Parathyroid adenoma (tissue), 2 donors: ENCODE results near the gene C3orf52.

Source experiments
- H2AFZ ChIP-seq: fragments of 300-600 bp; sonication (generic); one replicate; pipeline ENCODE4 v1.7.0; 2017; ENCODE audit warnings: antibody characterized with exemption, mild to moderate bottlenecking
- H3K27ac ChIP-seq: fragments of 300-600 bp; sonication (generic); one replicate; pipeline ENCODE4 v1.7.0; 2017
- H3K27me3 ChIP-seq: fragments of 300-600 bp; sonication (generic); one replicate; pipeline ENCODE4 v1.7.0; 2017; ENCODE audit warnings: low read length; ENCODE audit not compliant: control insufficient read depth, insufficient read depth
- H3K36me3 ChIP-seq: fragments of 300-600 bp; sonication (generic); one replicate; pipeline ENCODE4 v1.7.0; 2017; ENCODE audit warnings: low read length; ENCODE audit not compliant: control insufficient read depth, insufficient read depth
- H3K4me1 ChIP-seq: fragments of 300-600 bp; sonication (generic); one replicate; pipeline ENCODE4 v1.7.0; 2017; ENCODE audit warnings: control low read depth
- H3K4me2 ChIP-seq: fragments of 300-600 bp; sonication (generic); one replicate; pipeline ENCODE4 v1.7.0; 2017; ENCODE audit warnings: low read length
- H3K4me3 ChIP-seq: fragments of 300-600 bp; sonication (generic); one replicate; pipeline ENCODE4 v1.7.0; 2017; ENCODE audit warnings: low read depth, low read length
- H3K79me2 ChIP-seq: fragments of 300-600 bp; sonication (generic); one replicate; pipeline ENCODE4 v1.7.0; 2017; ENCODE audit warnings: control low read depth
- H3K9ac ChIP-seq: fragments of 300-600 bp; sonication (generic); one replicate; pipeline ENCODE4 v1.7.0; 2017; ENCODE audit warnings: mild to moderate bottlenecking
- H3K9me3 ChIP-seq: fragments of 300-600 bp; sonication (generic); one replicate; pipeline ENCODE4 v1.7.0; 2017; ENCODE audit warnings: low read length; ENCODE audit not compliant: control insufficient read depth
- TF ChIP-seq, protein P1 (sequence below): fragments of 300-600 bp; sonication (generic); IDR thresholded peaks from one replicate; pipeline ENCODE4 v1.7.0; 2017; ENCODE audit warnings: antibody characterized with exemption, mild to moderate bottlenecking
- donor health status: primary hyperparathyroidism.

The C3orf52 gene

DNA sequence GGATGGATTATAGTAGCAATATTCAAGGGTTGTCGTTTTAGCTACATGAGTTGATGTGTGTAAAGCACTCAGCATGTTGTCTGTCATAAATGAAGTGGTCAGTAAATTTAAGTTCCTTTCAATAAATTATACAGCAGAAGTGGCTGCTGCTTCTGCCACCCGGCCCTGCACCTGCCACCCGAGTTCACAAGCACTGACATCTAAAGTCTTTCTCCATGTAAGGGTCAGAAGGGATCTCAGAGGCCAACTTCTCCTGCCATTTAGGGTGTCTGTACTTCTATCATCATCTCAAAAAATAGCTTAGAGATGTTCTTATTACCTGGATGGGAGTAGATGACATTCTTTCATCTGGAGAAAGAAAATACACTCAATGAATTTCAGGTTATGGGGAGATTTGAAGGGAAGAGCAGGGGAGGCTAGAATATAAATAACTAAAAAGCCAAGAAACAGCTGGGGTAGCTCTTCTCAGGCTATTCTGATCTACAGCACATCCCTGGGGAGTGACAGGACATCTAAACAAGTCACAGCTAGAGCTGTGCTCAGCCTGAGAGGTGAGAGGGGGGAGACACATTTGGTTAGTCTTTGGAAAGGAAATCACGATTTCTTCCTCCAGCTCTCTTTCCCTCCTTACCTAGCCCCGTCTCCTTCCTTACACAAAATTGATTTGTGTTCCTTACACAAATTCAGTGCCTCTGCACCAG is 38.9 kb downstream of the C3orf52 start:
- Histone ChIP-seq H3K9me3 (no peaks in the 10 kb centered on the region), H3K27me3 (no peaks in the 10 kb centered on the region), H3K36me3 (no peaks in the 10 kb centered on the region), H3K9ac (no peak overlapping the region), H3K27ac (no peak overlapping the region), H3K4me1 (no peaks in the 10 kb centered on the region), H3K4me3 (no peak overlapping the region), H2AFZ (no peak overlapping the region), H3K79me2 (no peaks in the 10 kb centered on the region), H3K4me2 (no peak overlapping the region)
- TF ChIP-seq, protein P1, sequence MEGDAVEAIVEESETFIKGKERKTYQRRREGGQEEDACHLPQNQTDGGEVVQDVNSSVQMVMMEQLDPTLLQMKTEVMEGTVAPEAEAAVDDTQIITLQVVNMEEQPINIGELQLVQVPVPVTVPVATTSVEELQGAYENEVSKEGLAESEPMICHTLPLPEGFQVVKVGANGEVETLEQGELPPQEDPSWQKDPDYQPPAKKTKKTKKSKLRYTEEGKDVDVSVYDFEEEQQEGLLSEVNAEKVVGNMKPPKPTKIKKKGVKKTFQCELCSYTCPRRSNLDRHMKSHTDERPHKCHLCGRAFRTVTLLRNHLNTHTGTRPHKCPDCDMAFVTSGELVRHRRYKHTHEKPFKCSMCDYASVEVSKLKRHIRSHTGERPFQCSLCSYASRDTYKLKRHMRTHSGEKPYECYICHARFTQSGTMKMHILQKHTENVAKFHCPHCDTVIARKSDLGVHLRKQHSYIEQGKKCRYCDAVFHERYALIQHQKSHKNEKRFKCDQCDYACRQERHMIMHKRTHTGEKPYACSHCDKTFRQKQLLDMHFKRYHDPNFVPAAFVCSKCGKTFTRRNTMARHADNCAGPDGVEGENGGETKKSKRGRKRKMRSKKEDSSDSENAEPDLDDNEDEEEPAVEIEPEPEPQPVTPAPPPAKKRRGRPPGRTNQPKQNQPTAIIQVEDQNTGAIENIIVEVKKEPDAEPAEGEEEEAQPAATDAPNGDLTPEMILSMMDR = no peak

DNA sequence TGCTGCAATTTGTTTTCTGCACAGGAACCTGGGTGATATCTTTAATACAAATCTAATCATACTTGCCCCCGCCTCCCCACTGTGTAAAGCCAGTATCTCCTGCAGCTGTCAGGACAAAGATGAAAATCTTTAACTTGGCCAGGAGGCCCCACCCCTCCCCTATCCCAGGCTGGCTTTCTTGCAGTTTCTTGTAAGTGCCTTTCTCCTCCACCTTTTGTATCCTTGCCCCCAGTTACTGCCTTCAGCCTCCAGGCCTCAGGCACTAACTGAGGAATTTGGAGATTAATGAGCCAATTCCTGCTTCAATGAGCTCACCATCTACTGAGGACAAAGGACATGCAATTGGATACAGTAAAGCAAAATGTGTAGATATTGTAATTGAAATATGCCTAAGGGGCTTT is 40.3 kb downstream of the C3orf52 start:
- Histone ChIP-seq H3K27ac (no peak overlapping the region), H3K4me3 (no peak overlapping the region), H2AFZ (peak overlapping the region; percentile 56), H3K9ac (no peak overlapping the region), H3K4me1 (no peaks in the 10 kb centered on the region), H3K9me3 (no peaks in the 10 kb centered on the region), H3K27me3 (no peaks in the 10 kb centered on the region), H3K4me2 (no peak overlapping the region), H3K36me3 (no peaks in the 10 kb centered on the region), H3K79me2 (no peaks in the 10 kb centered on the region)
- TF ChIP-seq, protein P1 = no peak

DNA sequence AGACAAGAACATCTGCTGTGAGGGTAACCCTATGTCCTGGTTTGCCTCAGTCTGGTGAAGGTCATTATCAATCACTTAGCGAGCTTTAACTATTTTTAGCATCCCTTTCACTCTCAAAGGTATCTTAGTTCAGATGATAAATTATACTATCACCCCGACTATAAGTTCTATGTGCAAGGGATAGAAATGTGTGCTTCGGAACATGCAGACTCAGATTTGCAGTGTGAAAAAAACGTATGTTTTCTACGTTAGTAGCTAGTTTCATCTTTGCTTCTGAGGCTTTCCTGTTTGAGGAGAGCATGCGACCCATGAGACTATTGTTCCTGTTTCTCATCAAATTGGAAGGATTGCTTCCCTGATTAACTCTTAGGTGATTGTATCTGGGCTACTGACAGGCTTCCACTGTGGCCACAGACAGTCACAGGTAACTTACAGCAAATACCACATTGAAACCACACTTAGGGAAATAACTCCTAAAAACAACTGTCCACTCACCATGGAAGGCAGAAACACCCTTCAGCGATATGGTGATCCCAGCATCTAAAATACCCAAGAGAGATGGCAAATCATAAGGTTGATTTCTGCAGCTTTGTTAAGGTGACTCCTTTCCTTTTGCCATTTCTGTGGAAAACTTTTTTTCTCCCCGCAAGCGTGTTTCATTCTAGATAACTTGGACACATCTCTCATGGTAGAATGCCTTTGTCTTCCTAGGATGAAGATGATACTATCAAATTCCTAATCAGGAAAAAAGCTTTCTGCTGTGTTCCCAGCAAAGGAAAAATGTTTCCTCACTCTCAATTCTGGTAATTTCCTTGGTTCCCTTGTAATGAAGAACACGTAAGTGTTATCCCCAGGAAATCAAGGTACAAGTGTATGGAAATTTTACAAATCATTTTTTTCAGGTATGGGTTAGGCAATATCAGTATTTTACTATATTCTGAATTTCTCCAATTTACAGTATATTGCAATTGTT is 41.6 kb downstream of the C3orf52 start:
- H3K27ac ChIP-seq = no peak overlapping the region
- H3K9me3 ChIP-seq = no peaks in the 10 kb centered on the region
- no peaks in the 10 kb centered on the region for H3K4me1 ChIP-seq
- H3K9ac ChIP-seq = no peak overlapping the region
- H3K4me2 ChIP-seq = no peak overlapping the region
- H3K27me3 ChIP-seq = no peaks in the 10 kb centered on the region
- H3K4me3 ChIP-seq = no peak overlapping the region
- no peak overlapping the region for H2AFZ ChIP-seq
- TF ChIP-seq, protein P1 = no peak
- no peaks in the 10 kb centered on the region for H3K79me2 ChIP-seq
- H3K36me3 ChIP-seq = no peaks in the 10 kb centered on the region

DNA sequence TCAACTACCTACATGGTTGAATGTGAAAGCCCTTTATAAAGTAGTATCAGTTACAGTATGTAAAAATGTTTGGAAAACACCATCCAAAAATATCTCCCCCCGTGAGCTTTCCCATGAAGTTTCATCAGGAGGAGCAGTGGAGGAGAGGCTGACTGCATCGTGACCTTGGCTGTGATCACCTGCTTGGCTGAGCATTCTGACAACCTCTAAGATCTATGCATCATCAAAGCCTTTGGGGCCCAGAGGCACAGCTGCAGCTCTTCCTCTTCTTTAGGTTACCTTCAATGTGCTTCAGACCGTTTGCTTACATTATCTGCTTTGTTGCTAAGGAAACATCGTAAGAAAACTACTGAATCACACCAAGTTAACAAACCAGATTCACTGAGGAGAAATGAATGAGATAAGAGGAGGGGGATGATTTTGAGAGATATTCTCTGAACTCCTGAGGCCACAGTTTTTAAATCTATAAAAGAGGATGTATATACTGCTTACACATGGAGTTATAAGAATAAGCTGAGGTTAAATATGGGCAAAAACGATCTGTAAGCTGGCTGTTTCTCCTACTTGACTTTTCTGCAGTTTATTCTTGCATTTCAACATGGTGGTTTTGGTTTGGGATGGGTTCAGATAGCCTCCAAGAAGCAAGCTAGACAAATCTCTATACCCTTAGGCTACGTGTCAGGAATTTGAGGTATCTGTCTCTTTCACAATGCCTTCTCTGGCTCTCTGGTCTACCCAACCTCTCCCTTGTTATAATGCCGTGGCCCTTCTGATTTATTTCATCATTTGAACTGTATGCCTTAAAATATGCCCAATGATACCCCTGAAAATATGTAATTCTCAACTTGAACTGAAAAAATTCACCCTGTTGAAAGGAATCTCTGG is 42.9 kb downstream of the C3orf52 start:
- Histone ChIP-seq H3K4me1 (no peaks in the 10 kb centered on the region), H3K27ac (no peak overlapping the region), H3K27me3 (no peaks in the 10 kb centered on the region), H2AFZ (no peak overlapping the region), H3K36me3 (no peaks in the 10 kb centered on the region), H3K4me3 (no peak overlapping the region), H3K4me2 (no peak overlapping the region), H3K9me3 (no peaks in the 10 kb centered on the region), H3K9ac (no peak overlapping the region), H3K79me2 (no peaks in the 10 kb centered on the region)
- TF ChIP-seq, protein P1 = no peak
